ENCODE data around the gene CUBN.
"Not testable (repeated sequence)": the region's sequence is repeated elsewhere in the genome, so short reads cannot be mapped to it uniquely, and the experiment has no call there.

The CUBN gene

GRCh38 chr10:17037910-17038309 lies 91.7 kb downstream of the CUBN start:
- ATAC-seq (no peak), DNase-seq (no peak)

GRCh38 chr10:17035446-17035845 lies 94.2 kb downstream of the CUBN start:
- ATAC-seq = no peak
- no peak for DNase-seq

- no peak for ATAC-seq
- no peak for DNase-seq
Measured at GRCh38 chr10:17033529-17034260, 95.9 kb downstream of the CUBN start.

GRCh38 chr10:17031637-17032635 lies 97.7 kb downstream of the CUBN start:
- ATAC-seq (no peak), DNase-seq (no peak)

- ATAC-seq (peak; percentile 39), DNase-seq (peak; percentile 84)
Measured at GRCh38 chr10:17029581-17030271, 99.9 kb downstream of the CUBN start.

GRCh38 chr10:17029239-17029580 lies 100.4 kb downstream of the CUBN start:
- ATAC-seq (no peak), DNase-seq (no peak)

- DNase-seq (peak; percentile 42), ATAC-seq (no peak)
Measured at GRCh38 chr10:17028798-17029197, 100.8 kb downstream of the CUBN start.

- peak; percentile 73 for DNase-seq
Measured at GRCh38 chr10:17026686-17027485, 102.7 kb downstream of the CUBN start.

GRCh38 chr10:17025444-17026295 lies 103.9 kb downstream of the CUBN start:
- peak; percentile 80 for DNase-seq
- peak; percentile 73 for ATAC-seq

More at GRCh38 chr10:17026686-17027485, 102.7 kb downstream of the CUBN start:
- peak; percentile 53 for ATAC-seq

- DNase-seq (no peak), ATAC-seq (no peak)
Measured at GRCh38 chr10:17024461-17024860, 105.2 kb downstream of the CUBN start.

GRCh38 chr10:17023386-17024298 lies 106.0 kb downstream of the CUBN start:
- DNase-seq = peak; percentile 70

GRCh38 chr10:17022896-17023295 lies 106.7 kb downstream of the CUBN start:
- DNase-seq = no peak
- no peak for ATAC-seq

More at GRCh38 chr10:17023386-17024298, 106.0 kb downstream of the CUBN start:
- ATAC-seq = peak; percentile 72

GRCh38 chr10:17022466-17022825 lies 107.2 kb downstream of the CUBN start:
- DNase-seq (no peak), ATAC-seq (no peak)

- no peak for ATAC-seq
- no peak for DNase-seq
Measured at GRCh38 chr10:17021656-17022465, 107.8 kb downstream of the CUBN start.

- no peak for DNase-seq
- ATAC-seq = no peak
Measured at GRCh38 chr10:17019696-17020095, 109.9 kb downstream of the CUBN start.

- DNase-seq, ATAC-seq: not testable (repeated sequence)
Measured at GRCh38 chr10:17013131-17013983, 116.3 kb downstream of the CUBN start.

- not testable (repeated sequence) for DNase-seq, ATAC-seq
Measured at GRCh38 chr10:17012731-17013130, 116.9 kb downstream of the CUBN start.

Measured in stimulated activated naive CD8-positive, alpha-beta T cell treated with anti-CD3 and anti-CD28 coated beads, Interleukin-15, Interleukin-2, amounts not matched to agents 100 U/mL and 50 U/mL, for 24 hours (primary cell).